Measurements from ENCODE around the gene XPA. TPM values are rescaled to one million over a fixed set of nuclear protein-coding genes. Genes with fewer than 3 reads are reported as not detected.

XPA gene
- polyA plus RNA-seq, 2 of the 4 experiments (the other 2 are of a cell fraction), result 8.0 to 14.0 TPM

DNA sequence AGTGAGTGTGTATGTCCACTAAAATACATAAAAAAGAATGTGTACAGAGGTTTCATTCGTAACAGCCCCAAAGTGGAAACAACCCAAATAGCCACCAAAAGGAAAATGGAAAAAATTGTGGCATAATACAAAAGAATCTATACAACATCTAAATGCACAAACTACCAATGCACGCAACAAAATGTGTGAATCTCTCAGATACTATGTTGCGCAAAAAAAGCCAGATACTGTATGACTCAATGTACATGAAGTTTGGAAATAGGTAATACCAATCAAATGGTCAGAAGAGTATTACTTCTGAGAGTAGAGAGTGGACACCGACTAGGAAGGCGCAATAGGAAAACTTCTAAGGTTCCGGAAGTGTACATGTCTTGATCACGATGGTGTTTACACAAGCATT is 2.4 kb downstream of the XPA start:
- Histone ChIP-seq H3K4me3 (no peak overlapping the region), H3K4me1 (peaks cover 38% of the 10 kb centered on the region), H3K4me2 (peak overlapping the region; percentile 91), H3K9me3 (no peaks in the 10 kb centered on the region), H3K27ac (no peak overlapping the region)
- WGBS (ENCODE audit: missing lambda C conversion rate), result 91% methylated on average over 7 of the region's 7 CpGs
- DNase-seq (ENCODE audit: low read depth in 1 of 2, low spot score in 1 of 2), result no peak
- ChIA-PET CTCF (no interaction called here), POLR2A (no interaction called here)
- TF ChIP-seq CEBPB (IDR thresholded peaks at IDR 0.05) (0 out of 4 replicates have a peak, but pooled peaks of 1 of the 2 experiments have one; percentile 4), POLR2A (IDR thresholded peaks at IDR 0.05; ENCODE audit: low read length) (no peak)
- no peak for ATAC-seq
- FAIRE-seq, result no peak

DNA sequence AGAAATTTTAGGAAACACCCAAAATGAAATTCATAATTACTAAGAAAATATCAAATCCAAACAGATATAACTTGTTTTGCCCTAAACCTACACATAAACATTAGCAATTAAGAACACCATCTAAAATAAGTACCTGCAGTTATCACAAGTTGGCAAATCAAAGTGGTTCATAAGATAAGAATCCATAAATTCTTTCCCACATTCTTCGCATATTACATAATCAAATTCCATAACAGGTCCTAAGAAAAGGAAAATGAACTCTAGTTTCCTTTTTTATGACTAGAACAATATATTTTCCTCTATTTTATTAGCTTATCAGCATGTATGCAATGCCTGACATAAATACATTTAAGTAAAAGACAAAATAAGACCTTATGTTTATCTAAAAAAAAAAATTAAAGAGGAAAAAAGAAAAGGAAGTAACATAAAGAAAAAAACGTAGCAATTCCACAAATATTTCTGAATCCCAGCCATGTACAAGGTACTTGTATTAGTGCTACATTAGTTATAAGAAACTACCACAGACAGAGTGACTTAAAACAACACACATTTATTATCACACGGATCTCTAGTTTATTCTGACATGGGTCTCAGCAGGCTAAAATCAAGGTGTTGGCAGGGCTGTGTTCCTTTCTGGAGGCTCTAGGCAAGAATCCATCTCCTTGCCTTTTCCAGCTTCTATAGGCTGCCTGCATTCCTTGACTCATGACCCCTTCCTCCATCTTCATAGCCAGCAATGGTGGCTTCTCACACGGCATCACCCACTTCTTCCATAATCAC is 7.5 kb downstream of the XPA start:
- Histone ChIP-seq H3K27ac (peak overlapping the region; percentile 24 to 63; a peak in 4 of 6 replicates), H3K9me3 (no peaks in the 10 kb centered on the region), H3K4me2 (peak overlapping the region; percentile 52), H3K4me1 (peaks cover 28% of the 10 kb centered on the region), H3K4me3 (no peak overlapping the region)
- ChIA-PET POLR2A (no interaction called here), CTCF (interaction anchor here (0.6 to 1.7 kb wide), 4 partner anchors 44 to 548 kb away, joined by 3 to 5 read pairs (median 4); partner anchors contain the start of gene TDRD7)
- ATAC-seq, result peak in 1 of 2 experiments; percentile 45; a peak in 3 of 6 replicates
- peak in 1 of 2 experiments; percentile 13 for DNase-seq (ENCODE audit: low read depth in 1 of 2, low spot score in 1 of 2)
- 34% methylated on average over 4 of the region's 4 CpGs for WGBS (ENCODE audit: missing lambda C conversion rate)
- peak; percentile 28 for FAIRE-seq
- peak in 1 of 2 experiments; percentile 39; a peak in 1 of 4 replicates for TF ChIP-seq CEBPB (IDR thresholded peaks at IDR 0.05)
- no peak for TF ChIP-seq POLR2AphosphoS2 (conservative IDR thresholded peaks at IDR 0.05; ENCODE audit: low read length)

DNA sequence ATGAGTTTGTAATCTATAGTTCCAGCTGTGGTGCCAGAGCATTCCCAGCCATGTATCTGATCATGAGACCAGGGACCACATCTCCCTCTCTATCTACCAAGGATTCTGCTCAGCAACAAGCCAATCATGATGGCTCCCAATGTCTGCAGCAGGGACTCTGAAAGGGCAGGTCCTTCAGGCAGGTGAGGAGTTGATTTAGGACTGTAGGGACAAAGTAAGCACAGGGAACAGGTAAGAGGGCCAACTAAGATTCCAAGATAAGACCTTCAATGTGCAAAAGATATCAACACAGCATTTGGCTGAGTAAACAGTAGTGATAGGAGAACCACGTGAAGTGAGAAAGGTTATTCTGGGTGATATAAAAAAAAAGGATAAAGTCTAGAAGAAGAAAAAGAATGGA is 8.5 kb downstream of the XPA start:
- no peak for FAIRE-seq
- no peaks in the 10 kb centered on the region for H3K9me3 ChIP-seq
- DNase-seq (ENCODE audit: low read depth in 1 of 2, low spot score in 1 of 2), result no peak
- 79% methylated on average over 1 of the region's 1 CpG for WGBS (ENCODE audit: missing lambda C conversion rate)
- POLR2A ChIA-PET, result no interaction called here
- no peak for ATAC-seq
- no peak overlapping the region for H3K4me3 ChIP-seq
- no peak overlapping the region; the same call in 2 of the 3 replicates for H3K4me2 ChIP-seq
- H3K27ac ChIP-seq, result no peak overlapping the region; a peak in 1 of 6 replicates
- CTCF ChIA-PET, result interaction anchor here (1.0 to 1.9 kb wide), 3 partner anchors 43 to 234 kb away, joined by 3 to 6 read pairs (median 3); partner anchors contain the start of gene TRMO
- H3K4me1 ChIP-seq, result peaks cover 25% of the 10 kb centered on the region
- TF ChIP-seq RARB (CRISPR knock-in tag; IDR thresholded peaks at IDR 0.05) (no peak), JUNB (IDR thresholded peaks at IDR 0.05) (no peak), JUN (IDR thresholded peaks at IDR 0.05) (no peak), ZFP36 (IDR thresholded peaks at IDR 0.05; ENCODE audit: borderline replicate concordance, partially characterized antibody) (no peak), ESRRA (IDR thresholded peaks at IDR 0.05; ENCODE audit: borderline replicate concordance, low read length) (no peak), KDM5A (IDR thresholded peaks at IDR 0.05) (no peak), FOSB (CRISPR knock-in tag; IDR thresholded peaks at IDR 0.05) (no peak), HOXB5 (CRISPR knock-in tag; IDR thresholded peaks at IDR 0.05) (no peak), BHLHE40 (IDR thresholded peaks at IDR 0.05; ENCODE audit: low read depth, low read length) (no peak), MAFK (IDR thresholded peaks at IDR 0.05; ENCODE audit: partially characterized antibody) (no peak), EHMT2 (IDR thresholded peaks at IDR 0.05; ENCODE audit: low read depth) (no peak), CBX2 (IDR thresholded peaks at IDR 0.05; ENCODE audit: borderline replicate concordance, low read depth) (no peak), TP53 (CRISPR knock-in tag; IDR thresholded peaks at IDR 0.05) (no peak), NFE2L2 (conservative IDR thresholded peaks at IDR 0.05; ENCODE audit: low read length) (no peak), CHD4 (IDR thresholded peaks at IDR 0.05; ENCODE audit: borderline replicate concordance) (no peak), NPAS2 (CRISPR knock-in tag; IDR thresholded peaks at IDR 0.05; ENCODE audit: borderline replicate concordance) (no peak)
- TF ChIP-seq, protein P1, sequence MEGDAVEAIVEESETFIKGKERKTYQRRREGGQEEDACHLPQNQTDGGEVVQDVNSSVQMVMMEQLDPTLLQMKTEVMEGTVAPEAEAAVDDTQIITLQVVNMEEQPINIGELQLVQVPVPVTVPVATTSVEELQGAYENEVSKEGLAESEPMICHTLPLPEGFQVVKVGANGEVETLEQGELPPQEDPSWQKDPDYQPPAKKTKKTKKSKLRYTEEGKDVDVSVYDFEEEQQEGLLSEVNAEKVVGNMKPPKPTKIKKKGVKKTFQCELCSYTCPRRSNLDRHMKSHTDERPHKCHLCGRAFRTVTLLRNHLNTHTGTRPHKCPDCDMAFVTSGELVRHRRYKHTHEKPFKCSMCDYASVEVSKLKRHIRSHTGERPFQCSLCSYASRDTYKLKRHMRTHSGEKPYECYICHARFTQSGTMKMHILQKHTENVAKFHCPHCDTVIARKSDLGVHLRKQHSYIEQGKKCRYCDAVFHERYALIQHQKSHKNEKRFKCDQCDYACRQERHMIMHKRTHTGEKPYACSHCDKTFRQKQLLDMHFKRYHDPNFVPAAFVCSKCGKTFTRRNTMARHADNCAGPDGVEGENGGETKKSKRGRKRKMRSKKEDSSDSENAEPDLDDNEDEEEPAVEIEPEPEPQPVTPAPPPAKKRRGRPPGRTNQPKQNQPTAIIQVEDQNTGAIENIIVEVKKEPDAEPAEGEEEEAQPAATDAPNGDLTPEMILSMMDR (IDR thresholded peaks at IDR 0.05), result no peak
- TF ChIP-seq, protein P2, sequence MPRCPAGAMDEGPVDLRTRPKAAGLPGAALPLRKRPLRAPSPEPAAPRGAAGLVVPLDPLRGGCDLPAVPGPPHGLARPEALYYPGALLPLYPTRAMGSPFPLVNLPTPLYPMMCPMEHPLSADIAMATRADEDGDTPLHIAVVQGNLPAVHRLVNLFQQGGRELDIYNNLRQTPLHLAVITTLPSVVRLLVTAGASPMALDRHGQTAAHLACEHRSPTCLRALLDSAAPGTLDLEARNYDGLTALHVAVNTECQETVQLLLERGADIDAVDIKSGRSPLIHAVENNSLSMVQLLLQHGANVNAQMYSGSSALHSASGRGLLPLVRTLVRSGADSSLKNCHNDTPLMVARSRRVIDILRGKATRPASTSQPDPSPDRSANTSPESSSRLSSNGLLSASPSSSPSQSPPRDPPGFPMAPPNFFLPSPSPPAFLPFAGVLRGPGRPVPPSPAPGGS (IDR thresholded peaks at IDR 0.05), result no peak
- TF ChIP-seq, protein P3, sequence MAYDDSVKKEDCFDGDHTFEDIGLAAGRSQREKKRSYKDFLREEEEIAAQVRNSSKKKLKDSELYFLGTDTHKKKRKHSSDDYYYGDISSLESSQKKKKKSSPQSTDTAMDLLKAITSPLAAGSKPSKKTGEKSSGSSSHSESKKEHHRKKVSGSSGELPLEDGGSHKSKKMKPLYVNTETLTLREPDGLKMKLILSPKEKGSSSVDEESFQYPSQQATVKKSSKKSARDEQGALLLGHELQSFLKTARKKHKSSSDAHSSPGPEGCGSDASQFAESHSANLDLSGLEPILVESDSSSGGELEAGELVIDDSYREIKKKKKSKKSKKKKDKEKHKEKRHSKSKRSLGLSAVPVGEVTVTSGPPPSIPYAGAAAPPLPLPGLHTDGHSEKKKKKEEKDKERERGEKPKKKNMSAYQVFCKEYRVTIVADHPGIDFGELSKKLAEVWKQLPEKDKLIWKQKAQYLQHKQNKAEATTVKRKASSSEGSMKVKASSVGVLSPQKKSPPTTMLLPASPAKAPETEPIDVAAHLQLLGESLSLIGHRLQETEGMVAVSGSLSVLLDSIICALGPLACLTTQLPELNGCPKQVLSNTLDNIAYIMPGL (CRISPR knock-in tag; IDR thresholded peaks at IDR 0.05; ENCODE audit: borderline replicate concordance), result no peak
- TF ChIP-seq, protein P4, sequence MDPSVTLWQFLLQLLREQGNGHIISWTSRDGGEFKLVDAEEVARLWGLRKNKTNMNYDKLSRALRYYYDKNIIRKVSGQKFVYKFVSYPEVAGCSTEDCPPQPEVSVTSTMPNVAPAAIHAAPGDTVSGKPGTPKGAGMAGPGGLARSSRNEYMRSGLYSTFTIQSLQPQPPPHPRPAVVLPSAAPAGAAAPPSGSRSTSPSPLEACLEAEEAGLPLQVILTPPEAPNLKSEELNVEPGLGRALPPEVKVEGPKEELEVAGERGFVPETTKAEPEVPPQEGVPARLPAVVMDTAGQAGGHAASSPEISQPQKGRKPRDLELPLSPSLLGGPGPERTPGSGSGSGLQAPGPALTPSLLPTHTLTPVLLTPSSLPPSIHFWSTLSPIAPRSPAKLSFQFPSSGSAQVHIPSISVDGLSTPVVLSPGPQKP (IDR thresholded peaks at IDR 0.05; ENCODE audit: low read depth, low read length), result no peak
